Keratinocyte (primary cell): Measurements from ENCODE around the gene ADSS2.
"Not testable (repeated sequence)": the region's sequence is repeated elsewhere in the genome, so short reads cannot be mapped to it uniquely, and the experiment has no call there.

ENCODE experiments used
- EZH2 ChIP-seq: IDR thresholded peaks from one replicate; pipeline ENCODE4 v1.6.1; 2012; ENCODE audit warnings: inconsistent platforms, mild to moderate bottlenecking, low read length, moderate library complexity
- TF ChIP-seq, protein P1 (sequence below), 3 experiments: IDR thresholded peaks in 1 of 3; conservative IDR thresholded peaks in 1 of 3; optimal IDR thresholded peaks in 1 of 3; 2 replicates in 2 of 3; 3 replicates in 1 of 3; pipeline versions ENCODE3 to v1.5.1; 2011; ENCODE audit warnings: low read length in 3 of 3, mild to moderate bottlenecking in 3 of 3, moderate library complexity in 2 of 3, control low read depth in 1 of 3, inconsistent platforms in 1 of 3; ENCODE audit not compliant: insufficient read depth in 2 of 3; ENCODE audit errors: extremely low read depth in 1 of 3

DNA sequence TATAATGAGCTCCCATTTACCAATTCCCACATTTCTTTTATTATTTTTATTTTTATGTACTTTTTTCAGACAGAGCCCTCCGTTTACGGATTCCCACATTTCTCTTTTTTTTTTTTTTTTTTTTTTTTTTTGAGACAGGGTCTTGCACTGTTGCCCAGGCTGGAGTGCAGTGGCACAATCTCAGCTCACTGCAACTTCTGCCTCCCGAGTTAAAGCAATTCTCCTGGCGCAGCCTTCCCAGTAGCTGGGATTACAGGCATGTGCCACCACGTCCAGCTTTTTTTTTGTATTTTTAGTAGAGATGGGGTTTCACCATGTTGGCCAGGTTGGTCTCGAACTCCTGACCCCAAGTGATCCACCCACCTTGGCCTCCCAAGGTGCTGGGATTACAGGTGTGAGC is 77.2 kb downstream of the ADSS2 start:
- TF ChIP-seq, protein P1, sequence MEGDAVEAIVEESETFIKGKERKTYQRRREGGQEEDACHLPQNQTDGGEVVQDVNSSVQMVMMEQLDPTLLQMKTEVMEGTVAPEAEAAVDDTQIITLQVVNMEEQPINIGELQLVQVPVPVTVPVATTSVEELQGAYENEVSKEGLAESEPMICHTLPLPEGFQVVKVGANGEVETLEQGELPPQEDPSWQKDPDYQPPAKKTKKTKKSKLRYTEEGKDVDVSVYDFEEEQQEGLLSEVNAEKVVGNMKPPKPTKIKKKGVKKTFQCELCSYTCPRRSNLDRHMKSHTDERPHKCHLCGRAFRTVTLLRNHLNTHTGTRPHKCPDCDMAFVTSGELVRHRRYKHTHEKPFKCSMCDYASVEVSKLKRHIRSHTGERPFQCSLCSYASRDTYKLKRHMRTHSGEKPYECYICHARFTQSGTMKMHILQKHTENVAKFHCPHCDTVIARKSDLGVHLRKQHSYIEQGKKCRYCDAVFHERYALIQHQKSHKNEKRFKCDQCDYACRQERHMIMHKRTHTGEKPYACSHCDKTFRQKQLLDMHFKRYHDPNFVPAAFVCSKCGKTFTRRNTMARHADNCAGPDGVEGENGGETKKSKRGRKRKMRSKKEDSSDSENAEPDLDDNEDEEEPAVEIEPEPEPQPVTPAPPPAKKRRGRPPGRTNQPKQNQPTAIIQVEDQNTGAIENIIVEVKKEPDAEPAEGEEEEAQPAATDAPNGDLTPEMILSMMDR (optimal IDR thresholded peaks at IDR 0.05 in 1 of 3, IDR thresholded peaks at IDR 0.05 in 1 of 3, conservative IDR thresholded peaks at IDR 0.05 in 1 of 3; ENCODE audit: extremely low read depth in 1 of 3, insufficient read depth in 2 of 3, low read length in 3 of 3): not testable (repeated sequence)
- not testable (repeated sequence) for TF ChIP-seq EZH2
